Sigmoid colon (tissue), 7 donors: ENCODE data around the gene SIK3. TPM values are rescaled to one million over a fixed set of nuclear protein-coding genes. Genes with fewer than 3 reads are reported as not detected.

Source experiments
- DNase-seq: peaks from one replicate; pipeline ENCODE4 v3.0.0-alpha.2; 2019
- H3K27ac ChIP-seq, 4 donors: fragments of 200-600 bp; sonication (generic); one replicate each; pipeline ENCODE4 v1.5.1; 2016 to 2019; ENCODE audit warnings: mild to moderate bottlenecking in 1 of 4
- H3K27me3 ChIP-seq, 3 donors: fragments of 200-600 bp; sonication (generic); one replicate each; pipeline ENCODE4 v1.5.1; 2019; ENCODE audit warnings: mild to moderate bottlenecking in 1 of 3
- H3K36me3 ChIP-seq, 4 donors: fragments of 200-600 bp; sonication (generic); one replicate each; pipeline ENCODE4 v1.5.1; 2016 to 2019
- H3K4me1 ChIP-seq, 4 donors: fragments of 200-600 bp; sonication (generic); one replicate each; pipeline ENCODE4 v1.5.1; 2017 to 2019
- H3K4me3 ChIP-seq, 4 donors: fragments of 200-600 bp; sonication (generic); one replicate each; pipeline ENCODE4 v1.5.1; 2017 to 2019; ENCODE audit warnings: mild to moderate bottlenecking in 2 of 4, moderate library complexity in 1 of 4
- H3K9me3 ChIP-seq, 4 donors: fragments of 200-600 bp in 3 of 4; sonication (generic) in 3 of 4; one replicate each; pipeline versions ENCODE4 v1.5.1 to v1.6.1; 2013 to 2019
- EP300 ChIP-seq, 4 donors: sonication (generic); formaldehyde crosslinking; IDR thresholded peaks; one replicate each; pipeline ENCODE4 v1.6.1; 2017; ENCODE audit warnings: antibody characterized with exemption in 4 of 4
- POLR2A ChIP-seq, 2 donors: fragments of 450-650 bp; IDR thresholded peaks; one replicate each; pipeline ENCODE4 v1.6.1; 2016; ENCODE audit warnings: antibody characterized with exemption in 2 of 2, mild to moderate bottlenecking in 2 of 2, moderate library complexity in 2 of 2
- POLR2AphosphoS5 ChIP-seq, 4 donors: sonication (generic); formaldehyde crosslinking; IDR thresholded peaks; one replicate each; pipeline ENCODE4 v1.6.1; 2017; ENCODE audit warnings: antibody characterized with exemption in 4 of 4
- WGBS, 2 donors: extraction: QIAGEN DNeasy Blood & Tissue Kit; methylation state at CpG; one replicate each; pipeline ENCODE4 v1.1.7; 2013; 5-methylcytosine and 5-hydroxymethylcytosine counted together
- intact Hi-C: fragments of 100-400 bp; cut with DNase I; formaldehyde crosslinking; loops from one replicate; pipeline ENCODE4 v1.15.1; 2023
- polyA plus RNA-seq, 3 donors: library from polyadenylated mRNA; stranded (reverse); fragments of 200-250 nt; gene quantifications; one replicate each; pipeline ENCODE4 v1.2.3, GENCODE V29; 2013
- total RNA-seq, 4 donors: library from RNA; depleted of rRNA; stranded (reverse); fragments of >200 nt; gene quantifications; one replicate each; pipeline ENCODE4 v1.1.0, GENCODE V29; 2016
- TF ChIP-seq, protein P1 (sequence below), 4 experiments: fragments of 450-650 bp in 3 of 4; fragments of 200-600 bp in 1 of 4; IDR thresholded peaks; one replicate each; pipeline ENCODE4 v1.5.1; 2016 to 2019; ENCODE audit warnings: antibody characterized with exemption in 4 of 4, mild to moderate bottlenecking in 3 of 4, moderate library complexity in 2 of 4
- donor health status: healthy with polysubstance abuse.
- donor health status: Bipolar disorder and iron deficiency.
- donor health status: healthy.

The SIK3 gene
- total and polyA plus RNA-seq, 7 donors: 5.5 to 53.2 (median 35.3) TPM

DNA sequence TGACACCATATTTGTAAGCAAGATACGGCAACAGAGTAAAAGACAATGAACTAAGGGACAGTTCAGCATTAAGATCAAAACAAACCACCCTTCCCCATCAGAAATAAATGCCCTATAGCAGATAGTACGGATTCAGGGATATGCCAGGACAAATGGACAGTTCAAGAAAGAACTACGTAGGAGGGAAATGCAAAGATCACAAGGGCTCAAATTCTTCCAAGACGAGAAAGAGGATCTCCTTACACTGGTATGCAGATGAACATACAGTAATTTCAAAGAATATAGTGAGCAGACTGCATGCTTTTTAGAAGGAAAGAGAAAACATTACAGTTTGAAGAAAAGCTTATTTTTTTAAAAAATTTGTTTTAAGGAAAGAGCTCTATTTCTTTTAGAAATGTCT, 136.1 kb downstream of the SIK3 start:
- H3K4me3 ChIP-seq: no peak overlapping the region
- peaks cover 0 to 58% (median 35%) of the 10 kb centered on the region in 4 donors for H3K4me1 ChIP-seq
- intact Hi-C loops: no loop called here
- no peaks in the 10 kb centered on the region for H3K27me3 ChIP-seq
- whole genome bisulfite sequencing, 2 donors: 90 to 93% methylated on average over 4 of the region's 4 CpGs
- no peaks in the 10 kb centered on the region for H3K36me3 ChIP-seq
- DNase-seq: no peak
- TF ChIP-seq POLR2A (IDR thresholded peaks at IDR 0.05): no peak
- no peak for TF ChIP-seq EP300 (IDR thresholded peaks at IDR 0.05)
- TF ChIP-seq, protein P1, sequence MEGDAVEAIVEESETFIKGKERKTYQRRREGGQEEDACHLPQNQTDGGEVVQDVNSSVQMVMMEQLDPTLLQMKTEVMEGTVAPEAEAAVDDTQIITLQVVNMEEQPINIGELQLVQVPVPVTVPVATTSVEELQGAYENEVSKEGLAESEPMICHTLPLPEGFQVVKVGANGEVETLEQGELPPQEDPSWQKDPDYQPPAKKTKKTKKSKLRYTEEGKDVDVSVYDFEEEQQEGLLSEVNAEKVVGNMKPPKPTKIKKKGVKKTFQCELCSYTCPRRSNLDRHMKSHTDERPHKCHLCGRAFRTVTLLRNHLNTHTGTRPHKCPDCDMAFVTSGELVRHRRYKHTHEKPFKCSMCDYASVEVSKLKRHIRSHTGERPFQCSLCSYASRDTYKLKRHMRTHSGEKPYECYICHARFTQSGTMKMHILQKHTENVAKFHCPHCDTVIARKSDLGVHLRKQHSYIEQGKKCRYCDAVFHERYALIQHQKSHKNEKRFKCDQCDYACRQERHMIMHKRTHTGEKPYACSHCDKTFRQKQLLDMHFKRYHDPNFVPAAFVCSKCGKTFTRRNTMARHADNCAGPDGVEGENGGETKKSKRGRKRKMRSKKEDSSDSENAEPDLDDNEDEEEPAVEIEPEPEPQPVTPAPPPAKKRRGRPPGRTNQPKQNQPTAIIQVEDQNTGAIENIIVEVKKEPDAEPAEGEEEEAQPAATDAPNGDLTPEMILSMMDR (IDR thresholded peaks at IDR 0.05): no peak
- TF ChIP-seq POLR2AphosphoS5 (IDR thresholded peaks at IDR 0.05): no peak
- no peaks in the 10 kb centered on the region for H3K9me3 ChIP-seq
- H3K27ac ChIP-seq: no peak overlapping the region

- Histone ChIP-seq H3K4me1 (peaks cover 0 to 57% (median 32%) of the 10 kb centered on the region in 4 donors), H3K27me3 (no peaks in the 10 kb centered on the region), H3K36me3 (peaks cover 0 to 5% (median 0%) of the 10 kb centered on the region in 4 donors), H3K9me3 (no peaks in the 10 kb centered on the region), H3K27ac (peak overlapping the region in 2 of 4 donors; percentile 17 to 22), H3K4me3 (no peak overlapping the region)
- no peak for DNase-seq
- intact Hi-C loops: no loop called here
- TF ChIP-seq POLR2AphosphoS5 (IDR thresholded peaks at IDR 0.05) (no peak), EP300 (IDR thresholded peaks at IDR 0.05) (no peak), POLR2A (IDR thresholded peaks at IDR 0.05) (no peak)
- TF ChIP-seq, protein P1 (IDR thresholded peaks at IDR 0.05): no peak
- WGBS, 2 donors: 65 to 77% methylated on average over 3 of the region's 3 CpGs
Observed at GRCh38 chr11:116960930-116961329, 137.3 kb downstream of the SIK3 start.

GRCh38 chr11:116958246-116958645, 140.0 kb downstream of the SIK3 start:
- WGBS, 2 donors: 49 to 73% methylated on average over 3 of the region's 3 CpGs
- DNase-seq: no peak
- Histone ChIP-seq H3K4me1 (peaks cover 0 to 48% (median 19%) of the 10 kb centered on the region in 4 donors), H3K36me3 (peaks cover 0 to 14% (median 0%) of the 10 kb centered on the region in 4 donors), H3K27me3 (no peaks in the 10 kb centered on the region), H3K9me3 (no peaks in the 10 kb centered on the region), H3K4me3 (no peak overlapping the region), H3K27ac (no peak overlapping the region)
- intact Hi-C loops: no loop called here
- TF ChIP-seq, protein P1 (IDR thresholded peaks at IDR 0.05): no peak
- no peak for TF ChIP-seq POLR2AphosphoS5 (IDR thresholded peaks at IDR 0.05)
- no peak for TF ChIP-seq POLR2A (IDR thresholded peaks at IDR 0.05)
- TF ChIP-seq EP300 (IDR thresholded peaks at IDR 0.05): no peak

- Histone ChIP-seq H3K36me3 (peaks cover 0 to 14% (median 0%) of the 10 kb centered on the region in 4 donors), H3K27ac (peak overlapping the region in 1 of 4 donors; percentile 19)
- WGBS, 2 donors: 84 to 96% methylated on average over 4 of the region's 4 CpGs
Observed at GRCh38 chr11:116955949-116956348, 142.3 kb downstream of the SIK3 start.

GRCh38 chr11:116955548-116955947, 142.7 kb downstream of the SIK3 start:
- peaks cover 0 to 17% (median 0%) of the 10 kb centered on the region in 4 donors for H3K36me3 ChIP-seq
- H3K9me3 ChIP-seq: no peaks in the 10 kb centered on the region
- no peak for DNase-seq
- H3K4me1 ChIP-seq: peaks cover 0 to 24% (median 5%) of the 10 kb centered on the region in 4 donors
- intact Hi-C loops: no loop called here
- WGBS, 2 donors: 68 to 85% methylated on average over 3 of the region's 3 CpGs
- H3K27ac ChIP-seq: peak overlapping the region in 1 of 4 donors; percentile 19
- TF ChIP-seq POLR2A (IDR thresholded peaks at IDR 0.05) (no peak), POLR2AphosphoS5 (IDR thresholded peaks at IDR 0.05) (no peak), EP300 (IDR thresholded peaks at IDR 0.05) (no peak)
- TF ChIP-seq, protein P1 (IDR thresholded peaks at IDR 0.05): no peak
- no peaks in the 10 kb centered on the region for H3K27me3 ChIP-seq
- H3K4me3 ChIP-seq: no peak overlapping the region

More at GRCh38 chr11:116955949-116956348, 142.3 kb downstream of the SIK3 start:
- Histone ChIP-seq H3K9me3 (no peaks in the 10 kb centered on the region), H3K4me1 (peaks cover 0 to 28% (median 8%) of the 10 kb centered on the region in 4 donors), H3K4me3 (no peak overlapping the region), H3K27me3 (no peaks in the 10 kb centered on the region)
- TF ChIP-seq POLR2A (IDR thresholded peaks at IDR 0.05): no peak
- intact Hi-C loops: no loop called here
- no peak for DNase-seq
